A549 (cell line): ENCODE results near the gene RNF6. TPM values are rescaled to one million over a fixed set of nuclear protein-coding genes. Genes with fewer than 3 reads are reported as not detected.

Experiments
- ATAC-seq, 2 experiments: fragments of 200-7000 bp in 1 of 2; fragments of >200 bp in 1 of 2; cut with Nextera tagmentation in 1 of 2; cut with Tn5 transposase in 1 of 2; 3 replicates each; pipeline versions ENCODE4 v1.8.0 to v1.9.1; 2018 to 2020; ENCODE audit warnings: mild to moderate bottlenecking in 1 of 2, moderate library complexity in 1 of 2
- CTCF ChIA-PET: fragments of 300-600 bp; sonication (Branson Sonifier 250); formaldehyde crosslinking; extraction: SDS; loops from one replicate; lab custom pipeline; 2021; ENCODE audit warnings: antibody characterized with exemption, inconsistent platforms; lab: Yijun Ruan, JAX
- POLR2A ChIA-PET: fragments of 350-600 bp; formaldehyde crosslinking; extraction: SDS; loops from one replicate; lab custom pipeline; 2021; ENCODE audit warnings: antibody characterized with exemption, inconsistent platforms; lab: Yijun Ruan, JAX
- DNase-seq, 2 experiments: peaks; one replicate each; pipeline versions ENCODE4 v3.0.0 to v3.0.0-alpha.2; 2011 to 2016; ENCODE audit warnings: low read depth in 1 of 2, low spot score in 1 of 2
- FAIRE-seq: peaks from 2 replicates; lab custom pipeline; 2011; peaks lifted over from hg19 to GRCh38; lab: Jason Lieb, UNC
- H3K27ac ChIP-seq, 2 experiments: fragments of >200 bp; sonication (Bioruptor Twin); formaldehyde crosslinking; 3 replicates each; pipeline ENCODE4 v1.5.1; 2016 to 2017
- H3K4me1 ChIP-seq: fragments of >200 bp; sonication (Bioruptor Twin); formaldehyde crosslinking; 3 replicates; pipeline ENCODE4 v1.6.1; 2016
- H3K4me2 ChIP-seq: fragments of >200 bp; sonication (Bioruptor Twin); formaldehyde crosslinking; 3 replicates; pipeline ENCODE4 v1.6.1; 2016
- H3K4me3 ChIP-seq: fragments of >200 bp; sonication (Bioruptor Twin); formaldehyde crosslinking; 3 replicates; pipeline ENCODE4 v1.5.1; 2016
- H3K9me3 ChIP-seq: fragments of >200 bp; sonication (Bioruptor Twin); formaldehyde crosslinking; 3 replicates; pipeline ENCODE4 v1.6.1; 2016
- CBX2 ChIP-seq: fragments of 200-600 bp; sonication (generic); IDR thresholded peaks from 2 replicates; pipeline ENCODE4 v1.6.1; 2016; ENCODE audit warnings: low read depth, mild to moderate bottlenecking, borderline replicate concordance
- CHD2 ChIP-seq: fragments of 150-350 bp; IDR thresholded peaks from 2 replicates; pipeline ENCODE4 v1.6.1; 2014; ENCODE audit warnings: low read length; ENCODE audit not compliant: partially characterized antibody
- CHD4 ChIP-seq: fragments of 200-600 bp; sonication (generic); IDR thresholded peaks from 2 replicates; pipeline ENCODE4 v1.6.1; 2016; ENCODE audit warnings: antibody characterized with exemption, mild to moderate bottlenecking, borderline replicate concordance
- CTCF ChIP-seq: fragments of >200 bp; sonication (Bioruptor Twin); formaldehyde crosslinking; IDR thresholded peaks from 3 replicates; pipeline ENCODE4 v1.5.1; 2016
- EHMT2 ChIP-seq: fragments of 200-600 bp; sonication (generic); IDR thresholded peaks from 2 replicates; pipeline ENCODE4 v1.6.1; 2016; ENCODE audit warnings: antibody characterized with exemption, low read depth, mild to moderate bottlenecking, moderate library complexity
- EP300 ChIP-seq, 2 experiments: fragments of >200 bp; sonication (Bioruptor Twin); formaldehyde crosslinking; IDR thresholded peaks; 2 replicates in 1 of 2; 3 replicates in 1 of 2; pipeline ENCODE4 v1.6.1; 2016 to 2017
- ESRRA ChIP-seq: fragments of 150-350 bp; IDR thresholded peaks from 2 replicates; pipeline ENCODE4 v1.6.1; 2014; ENCODE audit warnings: mild to moderate bottlenecking, low read length, borderline replicate concordance
- FOSL2 ChIP-seq, 2 experiments: fragments of 450-650 bp in 1 of 2; fragments of >200 bp in 1 of 2; sonication (Bioruptor Twin) in 1 of 2; formaldehyde crosslinking; IDR thresholded peaks; 2 replicates each; pipeline versions ENCODE4 v1.5.0 to v1.6.1; 2016 to 2020; ENCODE audit warnings: mild to moderate bottlenecking in 1 of 2, moderate library complexity in 1 of 2
- HDAC2 ChIP-seq: fragments of 200-600 bp; sonication (generic); IDR thresholded peaks from 2 replicates; pipeline ENCODE4 v1.6.1; 2016
- HEYL ChIP-seq: fragments of 250-450 bp; sonication (Bioruptor Pico); IDR thresholded peaks from 2 replicates; pipeline ENCODE4 v1.8.0; 2021; ENCODE audit warnings: mild to moderate bottlenecking, moderate library complexity
- HOXB13 ChIP-seq: fragments of 250-450 bp; sonication (Bioruptor Pico); IDR thresholded peaks from 2 replicates; pipeline ENCODE4 v1.5.0; 2020; ENCODE audit warnings: low read depth, mild to moderate bottlenecking, moderate library complexity
- JUN ChIP-seq, 2 experiments: fragments of >200 bp; sonication (Bioruptor Twin); formaldehyde crosslinking; IDR thresholded peaks; 2 replicates in 1 of 2; 3 replicates in 1 of 2; pipeline ENCODE4 v1.6.1; 2016 to 2017
- KDM5A ChIP-seq: fragments of 200-600 bp; sonication (generic); IDR thresholded peaks from 2 replicates; pipeline ENCODE4 v1.6.1; 2016; ENCODE audit warnings: antibody characterized with exemption, mild to moderate bottlenecking
- MAX ChIP-seq: IDR thresholded peaks from 2 replicates; pipeline ENCODE4 v1.6.1; 2012
- MYC ChIP-seq: IDR thresholded peaks from 2 replicates; pipeline ENCODE4 v1.6.1; 2012; ENCODE audit warnings: mild to moderate bottlenecking, inconsistent platforms, low read length, improper control_type of control experiment, borderline replicate concordance
- NFE2L2 ChIP-seq: fragments of 150-350 bp; conservative IDR thresholded peaks from 2 replicates; pipeline ENCODE4 v1.6.1; 2014; ENCODE audit warnings: low read length
- PHF8 ChIP-seq: fragments of 200-600 bp; sonication (generic); IDR thresholded peaks from 2 replicates; pipeline ENCODE4 v1.6.1; 2016; ENCODE audit warnings: low read depth, mild to moderate bottlenecking, antibody characterized with exemption, moderate library complexity, borderline replicate concordance
- POLR2A ChIP-seq: IDR thresholded peaks from 2 replicates; pipeline ENCODE4 v1.6.1; 2012; ENCODE audit warnings: mild to moderate bottlenecking, low read length
- RAD21 ChIP-seq, 2 experiments: fragments of >200 bp in 1 of 2; sonication (Bioruptor Twin) in 1 of 2; formaldehyde crosslinking in 1 of 2; IDR thresholded peaks in 1 of 2; conservative IDR thresholded peaks in 1 of 2; 2 replicates in 1 of 2; 3 replicates in 1 of 2; pipeline ENCODE4 v1.6.1; 2012 to 2018; ENCODE audit warnings: inconsistent platforms in 1 of 2
- RCOR1 ChIP-seq: fragments of 150-350 bp; IDR thresholded peaks from 2 replicates; pipeline ENCODE4 v1.6.1; 2014; ENCODE audit warnings: antibody characterized with exemption, low read length, low read depth
- RFX5 ChIP-seq: fragments of 450-650 bp; IDR thresholded peaks from 2 replicates; pipeline ENCODE4 v1.7.1; 2014; ENCODE audit warnings: antibody characterized with exemption, mild to moderate bottlenecking, moderate library complexity
- RNF2 ChIP-seq: fragments of 200-600 bp; sonication (generic); IDR thresholded peaks from 2 replicates; pipeline ENCODE4 v1.6.1; 2016; ENCODE audit warnings: low read depth, mild to moderate bottlenecking, antibody characterized with exemption, moderate library complexity, borderline replicate concordance
- SMC3 ChIP-seq: fragments of >200 bp; sonication (Bioruptor Twin); formaldehyde crosslinking; IDR thresholded peaks from 3 replicates; pipeline ENCODE4 v1.6.1; 2018; ENCODE audit warnings: inconsistent platforms
- SREBF2 ChIP-seq: fragments of 450-650 bp; IDR thresholded peaks from 2 replicates; pipeline ENCODE4 v1.6.1; 2014; ENCODE audit warnings: mild to moderate bottlenecking, moderate library complexity
- TP53 ChIP-seq: fragments of 250-450 bp; sonication (Bioruptor Pico); IDR thresholded peaks from 2 replicates; pipeline ENCODE4 v1.5.0; 2021; ENCODE audit warnings: mild to moderate bottlenecking, moderate library complexity
- ZNF302 ChIP-seq: fragments of 250-450 bp; sonication (Bioruptor Pico); IDR thresholded peaks from 2 replicates; pipeline ENCODE4 v1.9.0; 2021; ENCODE audit warnings: inconsistent platforms, mild to moderate bottlenecking, moderate library complexity
- WGBS: methylation state at CpG from one replicate; pipeline ENCODE4 v1.1.6; 2017; ENCODE audit errors: missing lambda C conversion rate; 5-methylcytosine and 5-hydroxymethylcytosine counted together
- polyA plus RNA-seq, 4 experiments: library from polyadenylated mRNA; depleted of rRNA in 3 of 4; stranded (reverse); fragments of >200 nt; fragmentation: RNase III in 1 of 4; extraction: RNeasy Plus Mini Kit Qiagen cat#74134 plus additional on column Dnase treatment in 1 of 4; gene quantifications; 2 replicates in 3 of 4; 3 replicates in 1 of 4; pipeline ENCODE4 v1.2.3, GENCODE V29; 2011 to 2017
- TF ChIP-seq, protein P1 (sequence below): fragments of 250-450 bp; sonication (Bioruptor Pico); IDR thresholded peaks from 2 replicates; pipeline ENCODE4 v1.5.0; 2021; ENCODE audit warnings: mild to moderate bottlenecking, moderate library complexity, borderline replicate concordance
- TF ChIP-seq, protein P2 (sequence below): fragments of >200 bp; sonication (Bioruptor Twin); formaldehyde crosslinking; IDR thresholded peaks from 3 replicates; pipeline ENCODE4 v1.6.1; 2016

The RNF6 gene
- polyA plus RNA-seq, 2 of the 4 experiments (the other 2 are of a cell fraction) = 33.7 to 55.3 TPM

- Histone ChIP-seq H3K27ac (no peak overlapping the region), H3K4me2 (no peak overlapping the region), H3K9me3 (no peaks in the 10 kb centered on the region), H3K4me1 (no peaks in the 10 kb centered on the region), H3K4me3 (no peak overlapping the region)
- POLR2A ChIA-PET = no interaction called here
- FAIRE-seq = no peak
- no peak for DNase-seq
- CTCF ChIA-PET = no interaction called here
- no peak for TF ChIP-seq PHF8
- ATAC-seq = no peak
Observed at GRCh38 chr13:26197298-26197697, 24.8 kb downstream of the RNF6 start.

DNA sequence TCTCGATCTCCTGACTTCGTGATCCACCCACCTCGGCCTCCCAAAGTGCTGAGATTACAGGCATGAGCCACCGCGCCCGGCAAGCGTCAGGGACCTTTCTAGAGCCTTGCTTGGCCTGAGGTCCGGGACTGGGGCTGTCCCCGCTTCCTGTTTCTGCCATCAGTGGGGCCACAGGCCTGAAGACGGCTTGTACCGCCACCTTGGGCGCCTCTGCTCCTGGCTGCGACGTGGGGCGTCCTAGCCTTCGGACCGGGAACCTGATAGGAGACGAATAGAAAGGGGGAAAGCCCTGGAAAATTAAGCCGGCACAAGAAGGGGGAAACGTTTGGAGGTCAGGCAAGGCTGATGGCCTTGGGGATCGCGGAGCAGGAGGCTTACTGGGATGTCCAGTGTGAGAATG is 35.1 kb downstream of the RNF6 start:
- TF ChIP-seq CHD2 (no peak), CBX2 (no peak), EP300 (IDR thresholded peaks at IDR 0.05) (no peak), RCOR1 (no peak), CHD4 (no peak), FOSL2 (IDR thresholded peaks at IDR 0.05) (no peak), FOSL2 (CRISPR knock-in tag; IDR thresholded peaks at IDR 0.05) (no peak), NFE2L2 (no peak), HEYL (CRISPR knock-in tag) (no peak), ESRRA (no peak), RNF2 (no peak), KDM5A (no peak), EHMT2 (no peak), RFX5 (no peak), TP53 (CRISPR knock-in tag) (no peak)
- TF ChIP-seq, protein P1, sequence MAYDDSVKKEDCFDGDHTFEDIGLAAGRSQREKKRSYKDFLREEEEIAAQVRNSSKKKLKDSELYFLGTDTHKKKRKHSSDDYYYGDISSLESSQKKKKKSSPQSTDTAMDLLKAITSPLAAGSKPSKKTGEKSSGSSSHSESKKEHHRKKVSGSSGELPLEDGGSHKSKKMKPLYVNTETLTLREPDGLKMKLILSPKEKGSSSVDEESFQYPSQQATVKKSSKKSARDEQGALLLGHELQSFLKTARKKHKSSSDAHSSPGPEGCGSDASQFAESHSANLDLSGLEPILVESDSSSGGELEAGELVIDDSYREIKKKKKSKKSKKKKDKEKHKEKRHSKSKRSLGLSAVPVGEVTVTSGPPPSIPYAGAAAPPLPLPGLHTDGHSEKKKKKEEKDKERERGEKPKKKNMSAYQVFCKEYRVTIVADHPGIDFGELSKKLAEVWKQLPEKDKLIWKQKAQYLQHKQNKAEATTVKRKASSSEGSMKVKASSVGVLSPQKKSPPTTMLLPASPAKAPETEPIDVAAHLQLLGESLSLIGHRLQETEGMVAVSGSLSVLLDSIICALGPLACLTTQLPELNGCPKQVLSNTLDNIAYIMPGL = no peak
- whole genome bisulfite sequencing = 43% methylated on average over 10 of the region's 22 CpGs
- ATAC-seq (peak in 1 of 2 experiments; percentile 17; a peak in 3 of 6 replicates), DNase-seq (no peak), FAIRE-seq (no peak)
- peak overlapping the region; percentile 3 to 80; a peak in 4 of 6 replicates for H3K27ac ChIP-seq
- H3K4me2 ChIP-seq = peak overlapping the region; percentile 86
- H3K9me3 ChIP-seq = no peaks in the 10 kb centered on the region
- ChIA-PET CTCF (interaction anchor here (0.8 to 3.2 kb wide), 3 partner anchors 14 to 510 kb away, joined by 3 to 54 read pairs (median 12); no protein-coding TSS in a partner anchor), POLR2A (interaction anchor here (1.0 kb wide), 1 partner anchor 15 kb away, joined by 3 read pairs; no protein-coding TSS in a partner anchor)
- H3K4me1 ChIP-seq = no peaks in the 10 kb centered on the region
- peak overlapping the region; percentile 48 for H3K4me3 ChIP-seq

DNA sequence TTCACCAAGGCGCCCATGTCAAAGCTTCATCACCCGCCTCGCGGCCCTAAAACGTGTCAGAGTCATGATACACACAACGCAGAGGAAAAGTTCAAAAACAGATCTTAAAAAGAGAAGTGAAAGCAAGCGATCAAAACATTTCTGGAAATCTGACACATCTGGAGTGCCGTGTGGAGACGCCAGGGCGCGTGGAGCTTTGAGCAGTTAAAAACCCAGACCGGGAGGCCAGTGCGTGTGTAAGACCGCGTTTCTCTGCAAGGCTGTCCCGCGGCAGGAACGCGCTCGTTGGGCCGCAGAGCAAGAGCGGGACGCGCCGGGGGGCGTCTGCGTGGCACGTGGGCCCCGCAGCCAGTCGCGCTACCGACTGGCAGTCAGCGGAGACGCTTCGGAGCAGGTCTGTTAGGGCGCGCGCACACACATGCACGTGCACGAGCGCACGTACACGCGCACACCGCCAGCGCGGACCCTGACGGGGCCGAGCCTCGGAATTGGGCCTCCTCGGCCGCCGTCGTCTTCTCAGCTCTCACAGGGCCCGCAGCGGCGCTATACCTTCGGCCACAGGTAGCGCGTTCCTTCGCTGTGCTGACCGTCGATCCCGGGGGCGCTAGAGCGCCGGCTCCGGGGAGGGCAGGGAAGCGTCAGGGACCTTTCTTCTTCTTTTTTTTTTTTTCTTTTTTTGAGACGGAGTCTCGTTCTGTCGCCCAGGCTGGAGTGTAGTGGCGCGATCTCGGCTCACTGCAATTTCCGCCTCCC is 35.8 kb downstream of the RNF6 start:
- DNase-seq (peak; percentile 32 to 94), FAIRE-seq (no peak), ATAC-seq (peak; percentile 96 to 97)
- 5% methylated on average over 36 of the region's 76 CpGs for WGBS
- H3K4me3 ChIP-seq = peak overlapping the region; percentile 48
- POLR2A ChIA-PET = interaction anchor here (1.0 kb wide), 1 partner anchor 16 kb away, joined by 3 read pairs; no protein-coding TSS in a partner anchor
- no peaks in the 10 kb centered on the region for H3K4me1 ChIP-seq
- no peaks in the 10 kb centered on the region for H3K9me3 ChIP-seq
- CTCF ChIA-PET = interaction anchor here (0.6 to 3.2 kb wide), 10 partner anchors 11 to 1303 kb away, joined by 3 to 54 read pairs (median 8); no protein-coding TSS in a partner anchor
- peak overlapping the region; percentile 64 to 80; a peak in 5 of 6 replicates for H3K27ac ChIP-seq
- H3K4me2 ChIP-seq = peak overlapping the region; percentile 86
- TF ChIP-seq RAD21 (conservative IDR thresholded peaks at IDR 0.05 in 1 of 2, IDR thresholded peaks at IDR 0.05 in 1 of 2) = 0 out of 5 replicates have a peak, but pooled peaks of 1 of the 2 experiments have one; percentile 14
- no peak for TF ChIP-seq CHD2
- peak; percentile 49; the same call in 1 of the 2 replicates for TF ChIP-seq RNF2
- TF ChIP-seq EHMT2 = no peak
- TF ChIP-seq, protein P2, sequence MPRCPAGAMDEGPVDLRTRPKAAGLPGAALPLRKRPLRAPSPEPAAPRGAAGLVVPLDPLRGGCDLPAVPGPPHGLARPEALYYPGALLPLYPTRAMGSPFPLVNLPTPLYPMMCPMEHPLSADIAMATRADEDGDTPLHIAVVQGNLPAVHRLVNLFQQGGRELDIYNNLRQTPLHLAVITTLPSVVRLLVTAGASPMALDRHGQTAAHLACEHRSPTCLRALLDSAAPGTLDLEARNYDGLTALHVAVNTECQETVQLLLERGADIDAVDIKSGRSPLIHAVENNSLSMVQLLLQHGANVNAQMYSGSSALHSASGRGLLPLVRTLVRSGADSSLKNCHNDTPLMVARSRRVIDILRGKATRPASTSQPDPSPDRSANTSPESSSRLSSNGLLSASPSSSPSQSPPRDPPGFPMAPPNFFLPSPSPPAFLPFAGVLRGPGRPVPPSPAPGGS = no peak
- 0 out of 2 replicates have a peak, but pooled peaks have one; percentile 48 for TF ChIP-seq MYC
- no peak for TF ChIP-seq HDAC2
- peak; percentile 45 for TF ChIP-seq POLR2A
- TF ChIP-seq RCOR1 = no peak
- no peak for TF ChIP-seq ZNF302 (CRISPR knock-in tag)
- no peak for TF ChIP-seq SREBF2
- TF ChIP-seq HOXB13 (CRISPR knock-in tag) = 0 out of 2 replicates have a peak, but pooled peaks have one; percentile 56
- TF ChIP-seq JUN (IDR thresholded peaks at IDR 0.05) = 0 out of 5 replicates have a peak, but pooled peaks of 1 of the 2 experiments have one; percentile 20
- TF ChIP-seq SMC3 = peak; percentile 16; the same call in 1 of the 3 replicates
- peak; percentile 33 for TF ChIP-seq CTCF
- TF ChIP-seq MAX = peak; percentile 89
